Kasumi-1 (cell line): Measurements from ENCODE around the gene MYLK.

Experiments used
- DNase-seq, 2 experiments: peaks; one replicate each; lab custom pipeline; 2025; lab: John Stamatoyannopoulos, UW

The MYLK gene

GRCh38 chr3:123698813-123699212 is 185.3 kb downstream of the MYLK start:
- no peak for DNase-seq

- no peak for DNase-seq
Observed at GRCh38 chr3:123696808-123697207, 187.3 kb downstream of the MYLK start.

DNA sequence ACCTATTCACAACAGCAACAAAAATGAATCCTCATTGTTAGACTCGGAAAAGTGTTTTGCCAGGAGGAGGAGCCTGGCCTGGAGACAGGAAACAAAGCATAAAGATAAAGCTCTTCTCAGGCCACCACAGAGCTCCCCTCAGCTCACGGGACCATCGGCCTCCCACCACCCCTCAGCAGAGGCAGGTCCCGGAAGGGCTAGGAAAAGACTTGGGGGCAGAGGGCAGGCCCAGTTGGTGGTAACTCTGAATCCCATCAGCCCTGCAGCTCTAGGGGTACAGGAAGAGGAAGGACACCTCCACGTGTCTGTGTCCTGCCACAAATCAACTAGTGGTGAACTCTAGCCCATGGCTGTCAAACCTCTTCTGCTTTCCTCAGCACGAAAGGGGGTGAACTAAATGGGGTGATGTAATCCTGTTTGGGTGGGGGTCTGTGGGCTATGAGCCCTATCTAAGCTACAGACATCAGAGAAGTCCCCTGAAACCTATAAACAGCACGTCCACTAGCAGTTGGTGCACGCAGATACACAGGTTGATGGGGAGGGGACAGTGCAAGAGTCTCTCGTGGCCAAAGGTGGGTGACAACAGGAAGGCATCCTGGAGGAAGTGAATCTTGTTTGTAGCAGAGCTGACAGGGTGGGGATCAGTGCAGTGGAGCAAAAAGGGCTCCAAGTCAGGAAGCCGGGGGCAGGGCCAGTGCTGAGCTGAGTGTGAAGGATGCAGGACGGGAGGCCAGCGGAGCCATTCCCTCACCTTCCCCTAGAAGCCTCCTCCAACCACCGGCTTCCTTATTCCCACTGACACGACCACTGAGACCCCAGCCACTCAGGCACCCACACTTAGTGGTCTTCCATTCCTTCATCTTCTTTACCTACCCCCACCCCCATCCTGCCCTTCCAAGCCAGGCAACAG is 188.1 kb downstream of the MYLK start:
- no peak for DNase-seq

- no peak for DNase-seq
Observed at GRCh38 chr3:123695152-123695551, 189.0 kb downstream of the MYLK start.

GRCh38 chr3:123694366-123695087 is 189.6 kb downstream of the MYLK start:
- no peak for DNase-seq

- no peak for DNase-seq
Observed at GRCh38 chr3:123693584-123694190, 190.4 kb downstream of the MYLK start.

GRCh38 chr3:123692671-123693070 is 191.5 kb downstream of the MYLK start:
- no peak for DNase-seq

- DNase-seq, result no peak
Observed at GRCh38 chr3:123692041-123692440, 192.1 kb downstream of the MYLK start.

- no peak for DNase-seq
Observed at GRCh38 chr3:123689831-123690230, 194.3 kb downstream of the MYLK start.

DNA sequence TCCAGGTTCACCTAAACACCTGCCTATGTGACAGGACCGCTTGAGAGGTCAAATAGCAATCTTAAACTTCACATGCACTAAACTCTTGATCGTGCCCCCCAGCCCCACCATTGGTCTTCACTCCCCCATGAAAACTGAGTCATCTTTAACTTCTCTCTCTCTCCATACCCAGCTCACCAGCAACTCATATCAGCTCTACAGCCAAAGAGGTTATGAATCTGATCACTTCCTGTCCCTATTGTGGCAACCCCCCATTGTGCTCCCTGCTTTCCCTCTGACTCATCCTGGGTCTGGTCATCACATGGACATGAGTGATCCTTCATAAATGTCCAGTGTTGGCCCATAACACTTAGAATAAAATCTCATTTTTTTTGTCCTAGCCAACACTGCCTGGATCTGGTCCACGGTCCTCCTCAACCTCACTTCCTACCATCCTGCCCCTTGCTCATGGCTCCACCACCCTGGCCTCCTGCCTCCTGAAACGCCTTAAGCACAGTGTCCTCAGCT is 195.8 kb downstream of the MYLK start:
- no peak for DNase-seq

- DNase-seq, result no peak
Observed at GRCh38 chr3:123687286-123687685, 196.8 kb downstream of the MYLK start.

- no peak for DNase-seq
Observed at GRCh38 chr3:123686251-123686650, 197.9 kb downstream of the MYLK start.

DNA sequence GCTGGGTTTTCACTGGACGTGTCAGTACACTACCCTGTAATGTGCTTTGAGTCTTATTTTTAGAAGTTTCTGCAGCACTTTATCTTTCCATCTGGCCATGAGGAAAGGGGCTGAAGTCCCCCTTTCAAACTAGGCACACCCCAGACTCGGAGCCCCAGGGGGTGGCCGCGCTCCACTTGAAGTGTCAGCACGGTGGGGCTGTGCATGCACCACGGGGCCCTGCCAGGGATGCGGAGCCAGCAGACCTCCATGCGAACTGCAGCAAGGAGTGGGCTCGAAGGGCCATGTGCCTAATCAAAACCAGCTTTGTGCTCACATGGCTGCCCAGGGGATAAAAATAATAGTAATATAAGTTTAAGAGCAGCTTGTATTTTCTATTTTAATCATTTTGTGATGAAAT is 198.4 kb downstream of the MYLK start:
- DNase-seq, result no peak

GRCh38 chr3:123684636-123685035 is 199.5 kb downstream of the MYLK start:
- DNase-seq, result no peak

GRCh38 chr3:123684209-123684608 is 199.9 kb downstream of the MYLK start:
- DNase-seq, result no peak

DNA sequence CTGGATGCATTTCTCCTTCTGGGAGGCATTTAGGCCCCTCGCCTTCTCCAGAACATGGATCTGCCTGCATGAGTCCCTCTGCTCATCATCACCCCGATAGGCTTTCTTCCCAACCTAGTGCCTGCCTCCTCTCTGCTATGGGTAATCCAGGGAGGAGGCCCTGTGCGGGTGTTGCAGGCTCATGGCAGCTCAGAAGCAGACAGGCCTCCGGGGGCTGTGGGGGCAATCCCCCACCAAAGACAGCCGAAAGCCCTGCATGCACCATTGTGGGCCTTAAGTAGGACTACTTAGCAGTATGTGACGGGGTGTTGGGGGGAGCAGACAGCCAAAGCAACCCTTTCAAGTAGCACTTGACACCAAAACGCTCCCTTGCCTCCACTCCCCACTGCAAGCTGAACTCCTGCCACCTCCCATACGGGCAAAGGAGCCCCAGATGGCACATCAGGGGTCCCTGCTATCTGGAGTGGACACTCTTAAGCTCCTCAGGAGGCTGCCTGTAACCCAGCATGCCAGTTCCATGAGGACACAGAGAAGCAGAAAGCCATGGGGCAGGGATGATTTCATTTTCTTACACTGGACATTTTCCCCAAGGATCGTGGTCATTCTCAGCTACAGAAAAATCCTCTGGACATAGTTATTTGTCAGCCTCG is 200.5 kb downstream of the MYLK start:
- DNase-seq, result no peak

DNA sequence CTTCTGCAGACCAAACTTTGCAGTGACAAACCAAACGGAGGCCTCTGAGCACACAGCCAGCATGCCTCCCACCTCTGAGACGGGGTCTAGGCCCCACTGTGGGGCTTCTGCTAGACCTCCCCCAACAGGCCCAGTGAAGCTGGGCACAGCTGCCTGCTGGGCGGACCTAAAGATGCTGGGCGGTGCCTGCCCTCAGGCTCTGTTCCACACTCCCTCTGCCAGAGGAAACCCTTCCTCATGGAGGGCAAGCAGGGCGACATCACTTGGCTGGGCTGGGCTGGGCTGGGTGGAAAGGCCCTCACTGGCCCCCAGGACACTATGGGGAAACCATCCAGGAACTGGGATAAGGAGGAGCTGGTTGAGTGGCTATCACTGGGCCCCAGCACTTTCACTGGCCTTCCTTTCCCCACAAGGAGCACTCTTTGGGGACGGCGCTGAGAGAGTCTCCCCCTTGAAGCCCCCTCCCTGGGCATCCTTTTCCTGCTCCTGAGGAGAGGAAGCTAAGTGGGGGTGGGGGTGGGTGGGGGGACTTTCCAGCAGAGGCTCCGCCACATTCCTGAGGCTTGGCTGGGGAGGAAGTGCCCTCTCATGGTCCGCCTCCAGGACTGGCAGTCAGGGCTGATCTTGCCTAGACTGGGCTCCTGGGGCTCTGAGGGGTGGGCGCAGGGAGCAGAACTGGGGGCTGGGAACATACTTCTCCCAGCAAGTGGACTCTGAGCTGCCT is 201.2 kb downstream of the MYLK start:
- DNase-seq, result no peak

- no peak for DNase-seq
Observed at GRCh38 chr3:123682302-123682701, 201.8 kb downstream of the MYLK start.

DNA sequence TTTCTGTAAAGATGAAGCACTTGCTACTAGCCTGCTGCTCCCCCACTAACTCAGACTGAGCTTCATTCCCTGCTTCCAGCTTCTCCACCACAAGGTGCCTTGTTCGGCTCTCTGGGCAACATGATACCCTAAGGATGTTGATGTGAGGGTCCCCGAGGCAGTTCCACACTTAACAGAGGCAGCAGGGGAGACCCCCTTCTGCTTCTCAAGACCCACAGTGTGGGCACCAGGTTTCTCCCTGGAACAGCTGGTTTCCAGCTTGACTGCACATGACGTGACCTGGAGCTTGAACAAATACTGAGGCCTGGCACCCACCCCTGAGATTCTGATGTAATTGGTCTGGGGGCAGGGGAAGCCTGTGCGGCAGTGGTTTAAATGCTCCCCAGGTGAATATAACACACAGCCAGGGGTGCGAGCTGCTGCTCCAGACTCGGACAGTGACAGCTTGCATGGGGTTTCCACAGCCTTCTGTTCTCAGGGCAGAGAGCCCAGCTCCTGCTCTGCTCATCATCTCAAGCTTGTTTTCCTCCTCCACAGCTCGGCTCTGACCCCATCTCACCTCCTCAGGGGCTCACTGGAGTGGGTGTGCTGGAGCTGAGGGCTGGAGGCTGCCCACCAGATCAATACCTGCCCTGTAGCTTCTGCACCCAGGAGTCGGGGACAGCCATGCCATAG is 204.3 kb downstream of the MYLK start:
- DNase-seq, result no peak

GRCh38 chr3:123678108-123678511 is 206.0 kb downstream of the MYLK start:
- no peak for DNase-seq
